Measurements from ENCODE around the gene COQ2.
A peak's percentile ranks its signal among the peaks of the same experiment; 100 is the strongest.
"Not testable (repeated sequence)": the region's sequence is repeated elsewhere in the genome, so short reads cannot be mapped to it uniquely, and the experiment has no call there.

Gene COQ2

GRCh38 chr4:83284193-83285054 lies at the start of gene COQ2:
TSS of gene COQ2 (minus strand) at chr4:83284798. CDS start at chr4:83284764, 34 bp downstream.
- DNase-seq (ENCODE audit: low read depth): peak; percentile 93

- no peak for DNase-seq (ENCODE audit: low read depth)
Observed at GRCh38 chr4:83331956-83332355, 47.4 kb upstream of the COQ2 start.

GRCh38 chr4:83329521-83330110 lies 45.0 kb upstream of the COQ2 start:
- DNase-seq (ENCODE audit: low read depth): no peak

- DNase-seq (ENCODE audit: low read depth): no peak
Observed at GRCh38 chr4:83328521-83329187, 44.1 kb upstream of the COQ2 start.

GRCh38 chr4:83326546-83326945 lies 41.9 kb upstream of the COQ2 start:
- no peak for DNase-seq (ENCODE audit: low read depth)

- DNase-seq (ENCODE audit: low read depth): not testable (repeated sequence)
Observed at GRCh38 chr4:83325306-83325705, 40.7 kb upstream of the COQ2 start.

- DNase-seq (ENCODE audit: low read depth): no peak
Observed at GRCh38 chr4:83323136-83323535, 38.5 kb upstream of the COQ2 start.

- no peak for DNase-seq (ENCODE audit: low read depth)
Observed at GRCh38 chr4:83320548-83320947, 36.0 kb upstream of the COQ2 start.

- DNase-seq (ENCODE audit: low read depth): no peak
Observed at GRCh38 chr4:83318666-83319065, 34.1 kb upstream of the COQ2 start.

- no peak for DNase-seq (ENCODE audit: low read depth)
Observed at GRCh38 chr4:83317671-83318070, 33.1 kb upstream of the COQ2 start.

GRCh38 chr4:83316459-83317165 lies 32.0 kb upstream of the COQ2 start:
- no peak for DNase-seq (ENCODE audit: low read depth)

- no peak for DNase-seq (ENCODE audit: low read depth)
Observed at GRCh38 chr4:83315341-83315870, 30.8 kb upstream of the COQ2 start.

GRCh38 chr4:83308672-83309071 lies 24.1 kb upstream of the COQ2 start:
- DNase-seq (ENCODE audit: low read depth): no peak

- DNase-seq (ENCODE audit: low read depth): no peak
Observed at GRCh38 chr4:83307920-83308319, 23.3 kb upstream of the COQ2 start.

- DNase-seq (ENCODE audit: low read depth): no peak
Observed at GRCh38 chr4:83305187-83305586, 20.6 kb upstream of the COQ2 start.

- no peak for DNase-seq (ENCODE audit: low read depth)
Observed at GRCh38 chr4:83297548-83298260, 13.1 kb upstream of the COQ2 start.

- DNase-seq (ENCODE audit: low read depth): no peak
Observed at GRCh38 chr4:83293305-83294046, 8.9 kb upstream of the COQ2 start.

GRCh38 chr4:83290059-83290774 lies 5.6 kb upstream of the COQ2 start:
- not testable (repeated sequence) for DNase-seq (ENCODE audit: low read depth)

- not testable (repeated sequence) for DNase-seq (ENCODE audit: low read depth)
Observed at GRCh38 chr4:83288381-83288780, 3.8 kb upstream of the COQ2 start.

GRCh38 chr4:83285055-83285407 lies 433 bp upstream of the COQ2 start:
- DNase-seq (ENCODE audit: low read depth): peak; percentile 49
